Activated naive CD4-positive, alpha-beta T cell treated with anti-CD3 and anti-CD28 coated beads, Interleukin-2, amount 50 U/mL, for 72 hours (primary cell): ENCODE measurements around the gene ADK. TPM values are rescaled to one million over a fixed set of nuclear protein-coding genes. Genes with fewer than 3 reads are reported as not detected.
"Not testable (repeated sequence)": the region's sequence is repeated elsewhere in the genome, so short reads cannot be mapped to it uniquely, and the experiment has no call there.

Experiments
- ATAC-seq, 2 donors: fragments of 150-1000 bp; cut with Tn5 transposase; 2 replicates each; pipeline ENCODE4 v1.10.0; 2021; ENCODE audit warnings: mild to moderate bottlenecking in 2 of 2, moderate library complexity in 2 of 2
- DNase-seq, 2 donors: peaks; one replicate each; pipeline ENCODE4 v3.0.0; 2021 to 2022; ENCODE audit warnings: low spot score in 2 of 2
- H3K27ac Mint-ChIP-seq, 2 donors: one replicate each; pipeline ENCODE4 v1.8.0; 2022; ENCODE audit warnings: mild to moderate bottlenecking in 2 of 2, mixed read lengths in 2 of 2
- H3K36me3 Mint-ChIP-seq, 2 donors: one replicate each; pipeline ENCODE4 v1.8.0; 2022; ENCODE audit warnings: mixed read lengths in 2 of 2
- H3K9me3 Mint-ChIP-seq, 2 donors: one replicate each; pipeline ENCODE4 v1.8.0; 2022; ENCODE audit warnings: mixed read lengths in 2 of 2
- total RNA-seq, 2 donors: library from RNA; stranded (reverse); gene quantifications; one replicate each; pipeline ENCODE4 v1.2.3, GENCODE V29; 2022

Gene ADK
- total RNA-seq, 2 donors from 2014 or later = 52.0 to 53.3 TPM

GRCh38 chr10:74329873-74330272 lies 178.9 kb downstream of the ADK start:
- DNase-seq (no peak), ATAC-seq (no peak)
- H3K9me3 Mint-ChIP-seq = no peaks in the 10 kb centered on the region
- peaks cover 0 to 12% of the 10 kb centered on the region in 2 donors for H3K36me3 Mint-ChIP-seq
- no peak overlapping the region for H3K27ac Mint-ChIP-seq

- no peaks in the 10 kb centered on the region for H3K9me3 Mint-ChIP-seq
Measured at GRCh38 chr10:74330646-74331045, 179.6 kb downstream of the ADK start.

GRCh38 chr10:74332398-74332797 lies 181.4 kb downstream of the ADK start:
- DNase-seq = no peak
- no peak for ATAC-seq
- peaks cover 0 to 4% of the 10 kb centered on the region in 2 donors for H3K36me3 Mint-ChIP-seq
- H3K27ac Mint-ChIP-seq = no peak overlapping the region
- no peaks in the 10 kb centered on the region for H3K9me3 Mint-ChIP-seq

More at GRCh38 chr10:74330646-74331045, 179.6 kb downstream of the ADK start:
- no peak overlapping the region for H3K27ac Mint-ChIP-seq
- DNase-seq = no peak
- H3K36me3 Mint-ChIP-seq = peaks cover 0 to 10% of the 10 kb centered on the region in 2 donors
- ATAC-seq = no peak

- peaks cover 0 to 4% of the 10 kb centered on the region in 2 donors for H3K36me3 Mint-ChIP-seq
- no peak for DNase-seq
- H3K27ac Mint-ChIP-seq = no peak overlapping the region
- no peaks in the 10 kb centered on the region for H3K9me3 Mint-ChIP-seq
- no peak for ATAC-seq
Measured at GRCh38 chr10:74333174-74333573, 182.2 kb downstream of the ADK start.

- H3K27ac Mint-ChIP-seq = peak overlapping the region in 1 of 2 donors; percentile 52
- no peaks in the 10 kb centered on the region for H3K36me3 Mint-ChIP-seq
- ATAC-seq = no peak
- no peaks in the 10 kb centered on the region for H3K9me3 Mint-ChIP-seq
- DNase-seq = no peak
Measured at GRCh38 chr10:74334221-74334620, 183.2 kb downstream of the ADK start.

- DNase-seq (no peak), ATAC-seq (no peak)
- H3K27ac Mint-ChIP-seq = no peak overlapping the region
- H3K9me3 Mint-ChIP-seq = no peaks in the 10 kb centered on the region
- H3K36me3 Mint-ChIP-seq = no peaks in the 10 kb centered on the region
Measured at GRCh38 chr10:74335501-74335900, 184.5 kb downstream of the ADK start.

- Mint-ChIP-seq H3K9me3 (peaks cover 0 to 2% of the 10 kb centered on the region in 2 donors), H3K27ac (no peak overlapping the region), H3K36me3 (peaks cover under 1 to 10% of the 10 kb centered on the region in 2 donors)
- no peak for ATAC-seq
- DNase-seq = no peak
Measured at GRCh38 chr10:74337330-74338016, 186.5 kb downstream of the ADK start.

GRCh38 chr10:74342991-74343390 lies 192.0 kb downstream of the ADK start:
- peaks cover 20 to 54% of the 10 kb centered on the region in 2 donors for H3K36me3 Mint-ChIP-seq
- peaks cover 10 to 13% of the 10 kb centered on the region in 2 donors for H3K9me3 Mint-ChIP-seq
- ATAC-seq = no peak
- no peak overlapping the region for H3K27ac Mint-ChIP-seq
- no peak for DNase-seq

GRCh38 chr10:74343804-74344203 lies 192.8 kb downstream of the ADK start:
- H3K9me3 Mint-ChIP-seq = peaks cover 13 to 14% of the 10 kb centered on the region in 2 donors
- DNase-seq = no peak
- ATAC-seq = no peak
- H3K27ac Mint-ChIP-seq = no peak overlapping the region
- peaks cover 27 to 59% of the 10 kb centered on the region in 2 donors for H3K36me3 Mint-ChIP-seq

- DNase-seq (no peak), ATAC-seq (no peak)
- Mint-ChIP-seq H3K9me3 (peaks cover 13 to 15% of the 10 kb centered on the region in 2 donors), H3K36me3 (peaks cover 29 to 60% of the 10 kb centered on the region in 2 donors), H3K27ac (no peak overlapping the region)
Measured at GRCh38 chr10:74344306-74344705, 193.3 kb downstream of the ADK start.

GRCh38 chr10:74347522-74347921 lies 196.5 kb downstream of the ADK start:
- ATAC-seq (no peak), DNase-seq (no peak)
- peaks cover 48 to 71% of the 10 kb centered on the region in 2 donors for H3K36me3 Mint-ChIP-seq
- H3K27ac Mint-ChIP-seq = no peak overlapping the region
- peaks cover 22 to 24% of the 10 kb centered on the region in 2 donors for H3K9me3 Mint-ChIP-seq

- not testable (repeated sequence) for H3K27ac Mint-ChIP-seq, DNase-seq, ATAC-seq
- peaks cover 34% of the 10 kb centered on the region in 2 donors for H3K36me3 Mint-ChIP-seq
- peaks cover 17 to 23% of the 10 kb centered on the region in 2 donors for H3K9me3 Mint-ChIP-seq
Measured at GRCh38 chr10:74353021-74353420, 202.0 kb downstream of the ADK start.

GRCh38 chr10:74361678-74362077 lies 210.7 kb downstream of the ADK start:
- ATAC-seq = no peak
- H3K27ac Mint-ChIP-seq = no peak overlapping the region
- H3K9me3 Mint-ChIP-seq = peaks cover 14 to 22% of the 10 kb centered on the region in 2 donors
- DNase-seq = no peak
- peaks cover 31 to 61% of the 10 kb centered on the region in 2 donors for H3K36me3 Mint-ChIP-seq

GRCh38 chr10:74363727-74364126 lies 212.7 kb downstream of the ADK start:
- ATAC-seq = no peak
- Mint-ChIP-seq H3K27ac (no peak overlapping the region), H3K36me3 (peaks cover 26 to 57% of the 10 kb centered on the region in 2 donors)

GRCh38 chr10:74365109-74365508 lies 214.1 kb downstream of the ADK start:
- DNase-seq = no peak

More at GRCh38 chr10:74363727-74364126, 212.7 kb downstream of the ADK start:
- DNase-seq = no peak
- peaks cover 10 to 17% of the 10 kb centered on the region in 2 donors for H3K9me3 Mint-ChIP-seq

GRCh38 chr10:74371696-74372095 lies 220.7 kb downstream of the ADK start:
- ATAC-seq = no peak
- DNase-seq = no peak
- no peaks in the 10 kb centered on the region for H3K9me3 Mint-ChIP-seq
- peaks cover 4 to 16% of the 10 kb centered on the region in 2 donors for H3K36me3 Mint-ChIP-seq
- H3K27ac Mint-ChIP-seq = no peak overlapping the region

More at GRCh38 chr10:74365109-74365508, 214.1 kb downstream of the ADK start:
- Mint-ChIP-seq H3K27ac (peak overlapping the region in 1 of 2 donors; percentile 62), H3K9me3 (peaks cover 10 to 17% of the 10 kb centered on the region in 2 donors), H3K36me3 (peaks cover 26 to 53% of the 10 kb centered on the region in 2 donors)
- ATAC-seq = peak in 1 of 2 donors; percentile 75

GRCh38 chr10:74373059-74373458 lies 222.0 kb downstream of the ADK start:
- DNase-seq (no peak), ATAC-seq (no peak)
- Mint-ChIP-seq H3K27ac (no peak overlapping the region), H3K9me3 (no peaks in the 10 kb centered on the region), H3K36me3 (peaks cover 4 to 23% of the 10 kb centered on the region in 2 donors)

GRCh38 chr10:74377476-74377875 lies 226.5 kb downstream of the ADK start:
- H3K27ac Mint-ChIP-seq = no peak overlapping the region
- peaks cover 0 to 21% of the 10 kb centered on the region in 2 donors for H3K36me3 Mint-ChIP-seq
- peaks cover 0 to 8% of the 10 kb centered on the region in 2 donors for H3K9me3 Mint-ChIP-seq
- DNase-seq = no peak
- no peak for ATAC-seq
